DND-41 (cell line): ENCODE data around the gene FAS.

Experiments used
- ATAC-seq: fragments of 200-7000 bp; cut with Tn5 transposase; 3 replicates; pipeline ENCODE4 v1.9.1; 2021; ENCODE audit warnings: low read depth; ENCODE audit not compliant: insufficient read depth
- DNase-seq: peaks from one replicate; pipeline ENCODE4 v3.0.0-alpha.2; 2020
- H2AFZ ChIP-seq: 2 replicates; pipeline ENCODE4 v1.6.0; 2012; ENCODE audit warnings: low read depth, low read length
- H3K27ac ChIP-seq: 2 replicates; pipeline ENCODE4 v1.5.1; 2012; ENCODE audit warnings: low read length, inconsistent platforms
- H3K27me3 ChIP-seq: fragments of 200-600 bp; sonication (generic); 2 replicates; pipeline ENCODE4 v1.6.0; 2012; ENCODE audit warnings: low read length, mild to moderate bottlenecking, inconsistent platforms; ENCODE audit not compliant: insufficient read depth, poor library complexity
- H3K36me3 ChIP-seq: 2 replicates; pipeline ENCODE4 v1.5.1; 2012; ENCODE audit warnings: low read length, inconsistent platforms; ENCODE audit not compliant: insufficient read depth
- H3K4me1 ChIP-seq: 2 replicates; pipeline ENCODE4 v1.5.1; 2012; ENCODE audit warnings: mild to moderate bottlenecking, low read length; ENCODE audit not compliant: insufficient read depth
- H3K4me2 ChIP-seq: 2 replicates; pipeline ENCODE4 v1.6.0; 2012; ENCODE audit warnings: mild to moderate bottlenecking, moderate library complexity, low read length, inconsistent platforms; ENCODE audit not compliant: insufficient read depth
- H3K4me3 ChIP-seq, 2 experiments: fragments of 200-600 bp in 1 of 2; shearing (Covaris generic) in 1 of 2; 2 replicates each; pipeline ENCODE4 v1.5.1; 2012 to 2016; ENCODE audit warnings: inconsistent platforms in 2 of 2, low read length in 2 of 2, mild to moderate bottlenecking in 2 of 2, low read depth in 1 of 2, moderate library complexity in 1 of 2
- H3K79me2 ChIP-seq: 2 replicates; pipeline ENCODE4 v1.6.0; 2012; ENCODE audit warnings: low read length, inconsistent platforms; ENCODE audit not compliant: insufficient read depth
- H3K9ac ChIP-seq: 2 replicates; pipeline ENCODE4 v1.6.0; 2012; ENCODE audit warnings: low read depth, mild to moderate bottlenecking, inconsistent platforms, low read length, moderate library complexity
- H3K9me3 ChIP-seq: 2 replicates; pipeline ENCODE4 v1.5.1; 2012; ENCODE audit warnings: low read length, moderate library complexity, mild to moderate bottlenecking, inconsistent platforms; ENCODE audit not compliant: insufficient read depth, severe bottlenecking
- H4K20me1 ChIP-seq: 2 replicates; pipeline ENCODE4 v1.6.0; 2012; ENCODE audit warnings: low read length; ENCODE audit not compliant: insufficient read depth
- CTCF ChIP-seq: IDR thresholded peaks from 2 replicates; pipeline ENCODE4 v1.5.1; 2012; ENCODE audit warnings: borderline replicate concordance, low read length, moderate library complexity, mild to moderate bottlenecking; ENCODE audit not compliant: poor library complexity, severe bottlenecking; ENCODE audit errors: extremely low read depth
- EZH2 ChIP-seq: IDR thresholded peaks from 3 replicates; pipeline ENCODE4 v1.6.1; 2012; ENCODE audit warnings: borderline replicate concordance, low read depth, mild to moderate bottlenecking, moderate library complexity, low read length, inconsistent platforms; ENCODE audit not compliant: severe bottlenecking

The FAS gene

GRCh38 chr10:88953662-88954061 is 36.9 kb upstream of the FAS start:
- H3K9ac ChIP-seq, result no peak overlapping the region
- no peaks in the 10 kb centered on the region for H3K36me3 ChIP-seq
- ATAC-seq (no peak), DNase-seq (no peak)
- H3K9me3 ChIP-seq, result no peaks in the 10 kb centered on the region
- H3K4me2 ChIP-seq, result no peak overlapping the region
- TF ChIP-seq EZH2, result no peak
- TF ChIP-seq CTCF, result no peak
- H2AFZ ChIP-seq, result no peak overlapping the region
- no peak overlapping the region for H3K27ac ChIP-seq
- no peaks in the 10 kb centered on the region for H3K4me1 ChIP-seq
- H3K4me3 ChIP-seq, result no peak overlapping the region
- H3K79me2 ChIP-seq, result no peaks in the 10 kb centered on the region
- H4K20me1 ChIP-seq, result no peaks in the 10 kb centered on the region
- no peaks in the 10 kb centered on the region for H3K27me3 ChIP-seq

GRCh38 chr10:88954458-88955083 is 36.0 kb upstream of the FAS start:
- no peak overlapping the region for H3K9ac ChIP-seq
- no peak for ATAC-seq
- H4K20me1 ChIP-seq, result no peaks in the 10 kb centered on the region
- no peak overlapping the region for H3K4me2 ChIP-seq
- TF ChIP-seq EZH2, result no peak
- no peak for TF ChIP-seq CTCF
- no peaks in the 10 kb centered on the region for H3K27me3 ChIP-seq
- no peak for DNase-seq
- H3K4me3 ChIP-seq, result no peak overlapping the region
- no peaks in the 10 kb centered on the region for H3K79me2 ChIP-seq
- no peaks in the 10 kb centered on the region for H3K36me3 ChIP-seq
- no peak overlapping the region for H2AFZ ChIP-seq
- no peak overlapping the region for H3K27ac ChIP-seq
- H3K9me3 ChIP-seq, result no peaks in the 10 kb centered on the region
- H3K4me1 ChIP-seq, result no peaks in the 10 kb centered on the region

GRCh38 chr10:88957381-88957780 is 33.2 kb upstream of the FAS start:
- H3K4me2 ChIP-seq, result no peak overlapping the region
- H3K36me3 ChIP-seq, result no peaks in the 10 kb centered on the region
- ATAC-seq, result no peak

More at GRCh38 chr10:88957381-88957780, 33.2 kb upstream of the FAS start:
- H2AFZ ChIP-seq, result no peak overlapping the region
- no peak overlapping the region for H3K9ac ChIP-seq
- peaks cover 7% of the 10 kb centered on the region for H3K4me1 ChIP-seq
- H3K4me3 ChIP-seq, result no peak overlapping the region
- TF ChIP-seq CTCF (no peak), EZH2 (no peak)
- H3K27ac ChIP-seq, result no peak overlapping the region
- no peaks in the 10 kb centered on the region for H3K9me3 ChIP-seq
- DNase-seq, result no peak
- no peaks in the 10 kb centered on the region for H4K20me1 ChIP-seq
- no peaks in the 10 kb centered on the region for H3K79me2 ChIP-seq
- H3K27me3 ChIP-seq, result no peaks in the 10 kb centered on the region
